Motor neuron (in vitro differentiated cells): ENCODE measurements around the gene UBE3D. TPM values are rescaled to one million over a fixed set of nuclear protein-coding genes. Genes with fewer than 3 reads are reported as not detected.
"Not testable (repeated sequence)": the region's sequence is repeated elsewhere in the genome, so short reads cannot be mapped to it uniquely, and the experiment has no call there.

Experiments used
- ATAC-seq, 8 experiments: fragments of 200-7000 bp; cut with Tn5 transposase; replicated peaks in 6 of 8; 2 replicates each; pipeline ENCODE4 v1.8.0; 2021; ENCODE audit warnings: mild to moderate bottlenecking in 8 of 8, moderate library complexity in 8 of 8
- H3K27ac ChIP-seq, 2 donors: fragments of 250-450 bp; sonication (Bioruptor Pico); 2 replicates each; pipeline ENCODE4 v1.9.0; 2021; ENCODE audit warnings: antibody characterized with exemption in 2 of 2, mild to moderate bottlenecking in 2 of 2, moderate library complexity in 1 of 2
- H3K4me1 ChIP-seq, 2 donors: fragments of 250-450 bp; sonication (Bioruptor Pico); replicated peaks in 1 of 2; 2 replicates each; pipeline ENCODE4 v1.6.1; 2021; ENCODE audit warnings: antibody characterized with exemption in 2 of 2, mild to moderate bottlenecking in 2 of 2, moderate library complexity in 1 of 2
- H3K4me3 ChIP-seq, 5 donors: fragments of 250-450 bp; sonication (Bioruptor Pico); 2 replicates each; pipeline ENCODE4 v1.9.0; 2021; ENCODE audit warnings: antibody characterized with exemption in 5 of 5, mild to moderate bottlenecking in 5 of 5, moderate library complexity in 4 of 5
- WGBS, 10 experiments: fragments of 450-650 bp; shearing (Covaris generic); methylation state at CpG; one replicate each; pipeline ENCODE4 v1.0.0; 2022; 5-methylcytosine and 5-hydroxymethylcytosine counted together
- in situ Hi-C, 9 experiments: fragments of 400-800 bp; cut with MboI; loops; one replicate each; pipeline ENCODE4 v1.15.0; 2021; ENCODE audit warnings: low sequenced_read_pairs in 9 of 9, low pct_unique_long_range_greater_than_20kb in 2 of 9; ENCODE audit not compliant: unreplicated experiment in 9 of 9
- total RNA-seq, 8 experiments: library from RNA; unstranded; fragments of 300-600 nt; gene quantifications; 2 replicates each; pipeline versions ENCODE4 v1.2.3 to v1.2.4, GENCODE V29; 2022

The UBE3D gene
- total RNA-seq, 8 experiments from 2014 or later = 7.9 to 22.3 (median 11.0) TPM

DNA sequence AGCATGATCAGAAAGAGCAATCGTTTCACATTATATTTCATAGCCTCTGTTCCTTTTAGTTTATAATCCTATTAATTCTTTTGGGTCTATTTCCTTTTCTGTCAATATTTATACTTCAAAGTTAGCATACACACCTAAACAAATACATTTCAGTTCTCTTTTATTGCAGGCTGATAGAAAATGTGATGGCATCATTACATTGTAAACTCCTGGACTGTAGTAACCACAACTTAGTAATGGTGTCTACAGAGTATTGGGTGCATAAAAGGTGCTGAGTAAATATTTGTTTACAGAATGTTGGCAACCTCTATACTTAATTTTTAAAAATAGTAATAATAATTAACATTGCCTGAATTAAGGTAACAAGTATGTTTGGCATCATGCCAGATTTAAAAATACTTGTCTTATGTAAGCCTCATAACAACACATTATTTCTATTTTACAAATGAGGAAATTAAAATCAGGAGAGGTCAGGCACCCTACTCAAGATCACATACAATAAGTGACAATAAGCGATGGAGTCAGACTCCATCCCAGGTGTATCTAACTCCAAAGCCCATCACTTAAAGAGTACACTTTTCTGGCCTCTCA is 195.0 kb downstream of the UBE3D start:
- ATAC-seq = peak in 1 of 8 experiments; percentile 58
- WGBS, 10 experiments = 50 to 100% (median 80%) methylated on average over 1 to 2 of the region's 2 CpGs
- in situ Hi-C loops = no loop called here
- Histone ChIP-seq H3K4me1 (no peaks in the 10 kb centered on the region), H3K4me3 (no peak overlapping the region), H3K27ac (no peak overlapping the region)

DNA sequence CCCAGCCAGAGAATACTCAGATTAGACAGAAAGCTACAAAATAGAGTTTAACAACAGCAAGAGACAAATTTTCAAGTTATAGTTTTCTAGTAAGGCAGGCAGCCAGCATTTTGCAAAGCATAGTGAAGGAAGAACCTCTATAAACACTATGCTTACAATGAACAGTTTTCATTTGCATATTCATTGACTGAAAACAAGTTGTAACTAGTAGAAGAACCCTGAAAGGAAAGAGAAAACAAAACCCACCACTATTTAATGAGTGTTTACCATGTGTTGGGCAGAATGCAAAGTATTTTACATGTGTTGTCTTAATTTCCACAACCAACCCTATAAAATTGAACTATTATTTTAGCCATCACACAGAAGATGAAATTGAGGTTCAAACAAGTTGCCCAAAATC is 196.1 kb downstream of the UBE3D start:
- H3K4me1 ChIP-seq = no peaks in the 10 kb centered on the region
- H3K4me3 ChIP-seq = no peak overlapping the region
- ATAC-seq = peak in 4 of 8 experiments; percentile 37 to 47 (median 42)
- no peak overlapping the region for H3K27ac ChIP-seq
- in situ Hi-C loops = no loop called here

DNA sequence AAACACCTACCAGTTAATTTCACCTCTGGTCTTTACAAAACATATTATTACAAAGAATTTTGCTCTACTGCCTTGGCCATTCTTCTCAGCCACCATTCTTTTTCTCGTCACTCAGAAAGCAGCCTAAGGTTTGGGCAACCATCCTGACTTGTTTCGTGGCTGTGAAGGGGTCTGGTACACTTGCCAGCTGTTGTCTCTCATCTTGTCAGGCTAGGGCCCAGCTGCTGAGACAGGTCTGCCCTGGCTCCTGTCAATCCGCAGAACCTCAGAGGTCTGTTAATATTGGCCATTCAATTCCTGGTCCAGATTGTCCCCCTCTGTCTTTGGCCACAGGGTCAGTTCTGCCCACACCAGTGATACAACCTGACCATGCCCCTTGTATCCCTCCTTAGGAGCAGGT is 197.7 kb downstream of the UBE3D start:
- Histone ChIP-seq H3K4me1 (no peaks in the 10 kb centered on the region), H3K4me3 (no peak overlapping the region), H3K27ac (no peak overlapping the region)
- ATAC-seq = no peak
- WGBS, 10 experiments = 85 to 90% (median 89%) methylated on average over 2 to 3 of the region's 3 CpGs; no CpG with 5 or more reads in 5 of the 10 experiments
- in situ Hi-C loops = no loop called here

DNA sequence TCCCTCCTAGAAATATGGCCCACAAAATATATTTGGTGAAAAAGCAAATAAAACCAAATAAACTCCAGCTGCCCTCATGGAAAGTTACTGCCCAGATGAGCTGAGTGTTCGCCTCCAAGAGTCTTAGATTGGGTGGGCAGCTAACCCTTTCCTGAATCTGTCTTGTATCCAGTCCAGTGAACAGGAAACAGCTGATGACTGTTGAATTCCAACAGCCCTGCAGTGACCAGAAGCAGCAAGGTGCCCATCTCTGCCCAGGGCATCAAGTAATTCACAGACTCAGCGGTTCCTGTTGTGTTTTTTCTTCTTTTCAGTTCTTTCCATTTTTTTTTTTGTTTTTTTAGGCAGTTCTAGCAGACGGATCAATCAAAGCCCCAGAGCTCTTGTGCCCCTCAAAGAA is 199.2 kb downstream of the UBE3D start:
- 30 to 100% (median 83%) methylated on average over 1 to 3 of the region's 3 CpGs for WGBS, 10 experiments
- in situ Hi-C loops = no loop called here
- no peak for ATAC-seq
- Histone ChIP-seq H3K4me1 (no peaks in the 10 kb centered on the region), H3K4me3 (no peak overlapping the region), H3K27ac (no peak overlapping the region)

DNA sequence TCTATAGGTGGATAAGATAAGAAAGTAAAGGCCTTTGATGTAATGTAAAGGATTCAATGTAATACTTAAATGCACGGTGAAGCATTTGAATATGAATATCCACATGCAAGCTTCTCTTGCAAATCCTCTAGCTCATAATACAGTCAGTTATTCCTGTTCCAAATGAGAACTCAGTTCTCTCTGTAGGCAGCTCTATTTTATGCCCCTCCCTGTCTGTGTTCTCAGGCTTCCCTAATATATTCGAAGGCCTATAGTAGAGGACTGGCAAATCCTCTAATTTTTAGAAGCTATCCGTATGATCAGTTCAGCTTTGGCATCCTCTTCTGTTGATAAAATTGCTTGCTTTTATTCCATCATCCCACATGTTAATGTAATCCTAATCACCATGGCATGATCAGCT is 200.2 kb downstream of the UBE3D start:
- in situ Hi-C loops = no loop called here

DNA sequence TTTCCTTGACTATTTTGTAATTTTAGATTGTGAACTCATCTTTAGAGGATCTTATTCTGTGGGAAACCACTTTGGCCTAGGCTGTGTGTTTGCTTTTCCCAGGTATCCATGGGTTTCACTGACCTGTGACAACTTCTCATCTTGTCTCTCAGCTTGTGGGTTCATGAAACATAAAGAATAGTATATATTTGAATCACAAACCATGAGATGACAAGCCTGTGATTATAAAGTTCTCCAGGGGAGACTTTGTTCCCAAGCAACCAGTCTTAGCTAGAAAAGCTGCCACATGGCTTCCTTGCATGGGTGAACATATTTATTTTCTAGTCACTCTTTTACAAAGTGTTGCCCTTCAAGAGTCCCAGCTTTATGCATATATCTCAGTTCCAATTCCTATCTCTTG is 201.9 kb downstream of the UBE3D start:
- H3K27ac ChIP-seq = no peak overlapping the region
- no peak overlapping the region for H3K4me3 ChIP-seq
- ATAC-seq = peak in 1 of 8 experiments; percentile 27
- in situ Hi-C loops = no loop called here
- no peaks in the 10 kb centered on the region for H3K4me1 ChIP-seq

More for the DNA sequence above, 200.2 kb downstream of the UBE3D start:
- ATAC-seq = peak in 2 of 8 experiments; percentile 43 to 59
- H3K27ac ChIP-seq = no peak overlapping the region
- H3K4me3 ChIP-seq = no peak overlapping the region
- WGBS, 10 experiments = 7 to 93% (median 65%) methylated on average over 1 to 3 of the region's 3 CpGs
- no peaks in the 10 kb centered on the region for H3K4me1 ChIP-seq

DNA sequence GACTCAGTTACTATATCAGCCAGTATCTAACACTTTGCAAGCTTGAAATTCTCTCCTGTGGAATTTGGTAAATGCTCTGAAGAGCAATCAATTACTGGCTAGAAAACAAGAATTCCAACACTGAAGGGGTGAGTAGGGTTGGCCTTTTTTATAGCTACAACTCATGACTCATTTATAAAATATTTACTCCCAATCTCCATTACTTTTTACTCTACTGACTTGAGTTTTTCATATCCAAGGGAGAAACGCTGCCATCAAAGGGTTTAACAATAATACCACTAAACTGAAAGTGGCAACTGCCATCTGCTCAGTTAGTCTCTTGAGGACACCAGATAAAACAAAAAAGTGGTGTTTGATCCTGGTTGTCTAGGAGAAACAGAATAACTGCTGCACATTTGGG is 203.1 kb downstream of the UBE3D start:
- in situ Hi-C loops = no loop called here
- 10 to 100% (median 50%) methylated on average over 1 of the region's 1 CpG; no CpG with 5 or more reads in 3 of the 10 experiments for WGBS, 10 experiments
- Histone ChIP-seq H3K27ac (no peak overlapping the region), H3K4me1 (no peaks in the 10 kb centered on the region), H3K4me3 (no peak overlapping the region)
- ATAC-seq = peak in 2 of 8 experiments; percentile 69 to 77

DNA sequence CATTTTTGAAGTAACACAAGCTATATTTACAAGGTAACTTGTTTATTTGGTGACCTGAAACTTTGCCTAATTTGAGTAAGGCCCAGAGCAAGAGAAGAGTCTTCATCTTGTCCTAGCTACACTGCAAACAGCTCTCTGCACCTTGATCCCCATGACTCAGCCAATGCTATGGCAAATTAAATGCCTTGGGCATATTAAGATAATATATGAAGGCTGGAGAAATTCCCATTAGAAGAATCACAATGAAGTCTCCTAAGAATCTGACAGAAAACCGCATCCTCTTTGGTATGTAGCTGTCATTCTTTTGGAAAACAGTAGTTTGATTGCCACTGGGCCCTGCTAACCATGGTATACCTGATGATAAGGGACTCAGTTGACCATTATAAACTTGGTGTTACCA is 204.5 kb downstream of the UBE3D start:
- in situ Hi-C loops = no loop called here
- Histone ChIP-seq H3K27ac (no peak overlapping the region), H3K4me1 (no peaks in the 10 kb centered on the region), H3K4me3 (no peak overlapping the region)
- 50 to 100% (median 87%) methylated on average over 1 of the region's 1 CpG; no CpG with 5 or more reads in 2 of the 10 experiments for WGBS, 10 experiments
- no peak for ATAC-seq

DNA sequence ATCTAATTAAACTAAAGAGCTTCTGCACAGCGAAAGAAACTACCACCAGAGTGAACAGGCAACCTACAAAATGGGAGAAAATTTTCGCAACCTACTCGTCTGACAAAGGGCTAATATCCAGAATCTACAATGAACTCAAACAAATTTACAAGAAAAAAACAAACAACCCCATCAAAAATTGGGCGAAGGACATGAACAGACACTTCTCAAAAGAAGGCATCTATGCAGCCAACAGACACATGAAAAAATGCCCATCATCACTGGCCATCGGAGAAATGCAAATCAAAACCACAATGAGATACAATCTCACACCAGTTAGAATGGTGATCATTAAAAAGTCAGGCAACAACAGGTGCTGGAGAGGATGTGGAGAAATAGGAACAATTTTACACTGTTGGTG is 209.6 kb downstream of the UBE3D start:
- ATAC-seq, in situ Hi-C loops, H3K4me3 ChIP-seq, H3K4me1 ChIP-seq, H3K27ac ChIP-seq: not testable (repeated sequence)
- 93 to 100% methylated on average over 1 to 3 of the region's 5 CpGs; no CpG with 5 or more reads in 8 of the 10 experiments for WGBS, 10 experiments

DNA sequence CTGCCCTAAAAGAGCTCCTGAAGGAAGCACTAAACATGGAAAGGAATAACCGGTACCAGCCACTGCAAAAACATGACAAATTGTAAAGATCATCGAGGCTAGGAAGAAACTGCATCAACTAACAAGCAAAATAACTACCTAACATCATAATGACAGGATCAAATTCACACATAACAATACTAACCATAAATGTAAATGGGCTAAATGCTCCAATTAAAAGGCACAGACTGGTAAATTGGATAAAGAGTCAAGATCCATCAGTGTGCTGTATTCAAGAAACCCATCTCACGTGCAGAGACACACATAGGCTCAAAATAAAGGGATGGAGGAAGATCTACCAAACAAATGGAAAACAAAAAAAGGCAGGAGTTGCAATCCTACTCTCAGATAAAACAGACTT is 212.7 kb downstream of the UBE3D start:
- H3K4me1 ChIP-seq, in situ Hi-C loops, H3K27ac ChIP-seq, ATAC-seq, H3K4me3 ChIP-seq: not testable (repeated sequence)
- 15 to 90% (median 59%) methylated on average over 1 to 3 of the region's 3 CpGs; no CpG with 5 or more reads in 4 of the 10 experiments for WGBS, 10 experiments

DNA sequence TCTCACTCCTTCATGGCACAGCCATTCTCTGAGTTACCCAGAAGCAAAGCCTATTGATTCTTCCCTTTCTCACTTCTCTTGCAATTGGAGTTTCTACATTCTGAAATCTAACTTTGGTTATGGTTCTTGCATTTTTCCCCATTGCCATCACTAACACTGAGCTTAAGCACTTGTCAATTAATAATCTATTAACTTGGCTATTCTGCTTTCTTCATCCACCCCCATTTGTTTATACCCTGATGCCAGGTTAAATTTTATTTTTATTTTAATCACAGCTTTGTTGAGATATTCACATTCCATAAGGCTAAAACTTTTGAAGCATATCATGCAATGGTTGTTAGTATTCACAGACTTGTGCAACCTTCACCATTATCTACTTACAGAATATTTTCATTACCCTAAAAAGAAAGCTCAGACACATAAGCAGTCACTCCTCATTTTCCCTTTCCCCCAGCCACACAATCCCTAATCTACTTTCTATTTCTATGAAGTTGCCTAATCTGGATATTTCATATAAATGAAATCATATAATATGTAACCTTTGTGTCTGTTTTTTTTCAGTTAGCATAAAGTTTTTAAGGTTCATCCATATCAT is 222.3 kb downstream of the UBE3D start:
- Histone ChIP-seq H3K4me3 (no peak overlapping the region), H3K27ac (no peak overlapping the region), H3K4me1 (no peaks in the 10 kb centered on the region)
- ATAC-seq = no peak
- in situ Hi-C loops = no loop called here

DNA sequence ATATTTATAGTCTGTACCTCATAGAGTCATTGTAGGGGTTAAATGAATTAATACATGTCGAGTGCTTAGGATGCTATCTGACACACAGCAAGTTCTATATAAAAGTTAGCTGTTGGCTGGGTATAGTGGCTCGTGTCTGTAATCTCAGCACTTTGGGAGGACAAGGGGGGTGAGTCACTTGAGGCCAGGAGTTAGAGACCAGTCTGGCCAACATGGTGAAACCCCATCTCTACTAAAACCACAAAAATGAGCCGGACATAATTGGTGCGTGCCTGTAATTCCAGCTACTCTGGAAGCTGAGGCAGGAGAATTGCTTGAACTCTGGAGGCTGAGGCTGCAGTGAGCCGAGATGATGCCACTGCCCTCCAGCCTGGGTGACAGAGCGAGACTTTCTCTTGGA is 222.9 kb downstream of the UBE3D start:
- Histone ChIP-seq H3K27ac (no peak overlapping the region), H3K4me3 (no peak overlapping the region), H3K4me1 (no peaks in the 10 kb centered on the region)
- ATAC-seq = no peak
- WGBS, 10 experiments = 0 to 100% (median 79%) methylated on average over 1 to 5 of the region's 6 CpGs; no CpG with 5 or more reads in 2 of the 10 experiments
- in situ Hi-C loops = no loop called here
